Gastrocnemius medialis (tissue), 4 donors: Measurements from ENCODE around the gene IFT88.

Experiments used
- CTCF ChIP-seq, 5 experiments: fragments of 450-650 bp in 3 of 5; fragments of 200-600 bp in 2 of 5; sonication (generic) in 2 of 5; IDR thresholded peaks in 4 of 5; conservative IDR thresholded peaks in 1 of 5; 1 replicate in 4 of 5; 2 replicates in 1 of 5; pipeline ENCODE4 v1.5.1; 2016 to 2019; ENCODE audit warnings: antibody characterized with exemption in 5 of 5, mild to moderate bottlenecking in 3 of 5, moderate library complexity in 3 of 5
- POLR2A ChIP-seq, 2 donors: fragments of 450-650 bp; IDR thresholded peaks; one replicate each; pipeline ENCODE4 v1.6.1; 2017; ENCODE audit warnings: antibody characterized with exemption in 2 of 2, mild to moderate bottlenecking in 2 of 2, moderate library complexity in 2 of 2

GRCh38 chr13:20536992-20537391, 30.0 kb upstream of the IFT88 start:
- TF ChIP-seq POLR2A (IDR thresholded peaks at IDR 0.05) (no peak), CTCF (IDR thresholded peaks at IDR 0.05 in 4 of 5, conservative IDR thresholded peaks at IDR 0.05 in 1 of 5) (no peak)
